Neural cell (in vitro differentiated cells): Measurements from ENCODE around the gene PARK7. TPM values are rescaled to one million over a fixed set of nuclear protein-coding genes. Genes with fewer than 3 reads are reported as not detected.

Experiments
- H2AFZ ChIP-seq: fragments of 200-600, 300-800 bp; sonication (generic), shearing (Covaris generic); 2 replicates; pipeline ENCODE4 v1.6.0; 2014; ENCODE audit warnings: low read depth, mild to moderate bottlenecking, antibody characterized with exemption, low read length, moderate library complexity
- H3F3A ChIP-seq: fragments of 200-600 bp; shearing (Covaris generic); 2 replicates; pipeline ENCODE4 v1.6.1; 2016; ENCODE audit warnings: mild to moderate bottlenecking, moderate library complexity, mixed read lengths, antibody characterized with exemption, low read length; ENCODE audit not compliant: insufficient read depth, poor library complexity, severe bottlenecking
- H3K27ac ChIP-seq: fragments of 200-600, 300-800 bp; sonication (generic), shearing (Covaris generic); 2 replicates; pipeline ENCODE4 v1.5.1; 2014; ENCODE audit warnings: mild to moderate bottlenecking, low read length, moderate library complexity
- H3K27me3 ChIP-seq: fragments of 300-800, 200-600 bp; sonication (generic), shearing (Covaris generic); 2 replicates; pipeline ENCODE4 v1.6.0; 2014; ENCODE audit warnings: mild to moderate bottlenecking, low read depth, low read length, moderate library complexity; ENCODE audit not compliant: insufficient read depth
- H3K36me3 ChIP-seq: fragments of 300-800, 200-600 bp; sonication (generic), shearing (Covaris generic); 2 replicates; pipeline ENCODE4 v1.5.1; 2014; ENCODE audit warnings: mild to moderate bottlenecking, antibody characterized with exemption, low read length, moderate library complexity; ENCODE audit not compliant: insufficient read depth
- H3K4me2 ChIP-seq: fragments of 300-800, 200-600 bp; sonication (generic), shearing (Covaris generic); 2 replicates; pipeline ENCODE4 v1.6.0; 2014; ENCODE audit warnings: mild to moderate bottlenecking, low read length
- H3K4me3 ChIP-seq: fragments of 300-800, 200-600 bp; sonication (generic), shearing (Covaris generic); 2 replicates; pipeline ENCODE4 v1.5.1; 2014; ENCODE audit warnings: mild to moderate bottlenecking, low read length, moderate library complexity
- H3K79me2 ChIP-seq: fragments of 200-600 bp; shearing (Covaris generic); replicated peaks from 2 replicates; pipeline ENCODE4 v1.6.0; 2014; ENCODE audit warnings: mild to moderate bottlenecking, low read length, moderate library complexity; ENCODE audit not compliant: insufficient read depth
- H3K9ac ChIP-seq: fragments of 300-800, 200-600 bp; sonication (generic), shearing (Covaris generic); 2 replicates; pipeline ENCODE4 v1.6.1; 2016; ENCODE audit warnings: mild to moderate bottlenecking, low read length, mixed read lengths
- H3K9me2 ChIP-seq: fragments of 200-600 bp; shearing (Covaris generic); 2 replicates; pipeline ENCODE4 v1.6.1; 2016; ENCODE audit warnings: mild to moderate bottlenecking, low read length, mixed read lengths; ENCODE audit not compliant: insufficient read depth
- H3K9me3 ChIP-seq: fragments of 200-600, 300-800 bp; sonication (generic), shearing (Covaris generic); 2 replicates; pipeline ENCODE4 v1.6.1; 2016; ENCODE audit warnings: mild to moderate bottlenecking, mixed run types, low read length, moderate library complexity, mixed read lengths
- H4K20me1 ChIP-seq: fragments of 200-600 bp; shearing (Covaris generic); 2 replicates; pipeline ENCODE4 v1.6.1; 2016; ENCODE audit warnings: mild to moderate bottlenecking, mixed run types; ENCODE audit not compliant: insufficient read depth
- EP300 ChIP-seq: fragments of 450-650 bp; conservative IDR thresholded peaks from 2 replicates; pipeline ENCODE4 v1.6.1; 2014; ENCODE audit warnings: antibody characterized with exemption, mild to moderate bottlenecking, moderate library complexity; ENCODE audit not compliant: poor library complexity, severe bottlenecking
- EZH2 ChIP-seq: fragments of 200-600, 300-800 bp; shearing (Covaris generic), sonication (generic); IDR thresholded peaks from 2 replicates; pipeline ENCODE4 v1.6.1; 2014; ENCODE audit warnings: antibody characterized with exemption, low read length, borderline replicate concordance, mild to moderate bottlenecking; ENCODE audit not compliant: insufficient read depth, poor library complexity, severe bottlenecking
- MXI1 ChIP-seq: fragments of 450-650 bp; conservative IDR thresholded peaks from 2 replicates; pipeline ENCODE4 v1.6.1; 2014; ENCODE audit warnings: antibody characterized with exemption, mild to moderate bottlenecking; ENCODE audit not compliant: poor library complexity, severe bottlenecking
- POLR2AphosphoS5 ChIP-seq: IDR thresholded peaks from 2 replicates; pipeline ENCODE4 v1.6.1; 2012
- RAD21 ChIP-seq: fragments of 450-650 bp; conservative IDR thresholded peaks from 2 replicates; pipeline ENCODE4 v1.6.1; 2014; ENCODE audit warnings: antibody characterized with exemption, mild to moderate bottlenecking, moderate library complexity
- SMC3 ChIP-seq: fragments of 450-650 bp; conservative IDR thresholded peaks from 2 replicates; pipeline ENCODE4 v1.6.1; 2014; ENCODE audit warnings: antibody characterized with exemption, mild to moderate bottlenecking, moderate library complexity; ENCODE audit not compliant: poor library complexity
- TAF1 ChIP-seq: IDR thresholded peaks from 2 replicates; pipeline ENCODE4 v1.6.1; 2012; ENCODE audit warnings: low read depth
- polyA plus RNA-seq: library from polyadenylated mRNA; depleted of rRNA; stranded (reverse); fragments of >200 nt; gene quantifications from 2 replicates; pipeline ENCODE4 v1.2.3, GENCODE V29; 2014
- TF ChIP-seq, protein P1 (sequence below): fragments of 450-650 bp; IDR thresholded peaks from 2 replicates; pipeline ENCODE4 v1.5.1; 2014; ENCODE audit warnings: antibody characterized with exemption, mild to moderate bottlenecking, moderate library complexity; ENCODE audit not compliant: poor library complexity, severe bottlenecking
- TF ChIP-seq, protein P2 (sequence below): IDR thresholded peaks from 2 replicates; pipeline ENCODE4 v1.6.1; 2012; ENCODE audit warnings: borderline replicate concordance

Gene PARK7
- polyA plus RNA-seq, 1 donor from 2014 or later: 378 TPM

DNA sequence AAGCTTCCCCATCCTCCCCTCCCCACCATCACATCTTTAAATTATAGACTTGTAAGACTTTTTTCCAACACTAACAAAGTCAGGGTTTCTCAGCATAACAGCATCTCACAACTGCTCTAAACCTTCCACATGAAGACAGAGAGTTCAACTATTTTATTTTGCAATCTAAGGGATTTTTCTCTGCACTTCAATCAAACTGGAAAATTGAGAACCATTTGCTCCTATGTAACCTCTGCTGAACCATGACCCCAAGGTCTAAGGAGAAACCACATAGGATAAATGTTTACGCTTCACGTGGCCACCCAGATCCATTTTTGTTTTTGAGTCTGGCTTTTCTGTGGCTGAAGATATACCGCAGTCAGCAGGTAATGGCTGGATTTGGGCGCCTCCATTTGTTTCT, 51.4 kb downstream of the PARK7 start:
- Histone ChIP-seq H3K4me3 (no peak overlapping the region), H3K9ac (no peak overlapping the region), H3F3A (no peaks in the 10 kb centered on the region), H3K4me2 (no peak overlapping the region), H3K79me2 (peaks cover 32% of the 10 kb centered on the region), H3K36me3 (no peaks in the 10 kb centered on the region), H3K9me3 (no peaks in the 10 kb centered on the region), H2AFZ (no peak overlapping the region), H3K27ac (no peak overlapping the region), H3K9me2 (no peaks in the 10 kb centered on the region), H4K20me1 (no peaks in the 10 kb centered on the region), H3K27me3 (no peaks in the 10 kb centered on the region)
- TF ChIP-seq TAF1: no peak

DNA sequence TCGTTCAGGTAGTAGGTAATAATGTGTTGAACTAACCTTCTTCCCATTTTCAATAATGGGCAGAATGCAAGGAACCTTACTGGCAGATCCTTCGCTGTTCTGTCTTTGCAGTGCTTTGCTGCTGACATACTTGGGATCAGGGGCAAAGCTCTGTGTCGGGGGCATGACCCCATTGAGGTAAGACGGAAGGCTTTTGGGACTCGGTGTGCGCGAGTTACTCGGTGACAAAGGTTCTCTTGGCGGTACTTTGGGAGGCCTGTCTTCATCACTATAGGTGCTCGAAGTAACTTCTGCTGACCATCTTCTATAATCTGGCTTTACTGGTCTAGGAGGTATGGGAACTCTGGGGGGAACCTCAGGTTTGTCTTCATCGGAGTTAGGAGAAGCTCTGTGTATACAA, 51.9 kb downstream of the PARK7 start:
- no peak overlapping the region for H3K9ac ChIP-seq
- H4K20me1 ChIP-seq: no peaks in the 10 kb centered on the region
- peaks cover 32% of the 10 kb centered on the region for H3K79me2 ChIP-seq
- no peak overlapping the region for H3K27ac ChIP-seq
- no peak overlapping the region for H2AFZ ChIP-seq
- no peak overlapping the region for H3K4me2 ChIP-seq
- no peak overlapping the region for H3K4me3 ChIP-seq
- no peaks in the 10 kb centered on the region for H3K9me2 ChIP-seq
- H3K27me3 ChIP-seq: no peaks in the 10 kb centered on the region
- no peaks in the 10 kb centered on the region for H3K36me3 ChIP-seq
- no peaks in the 10 kb centered on the region for H3K9me3 ChIP-seq
- no peak for TF ChIP-seq EP300
- H3F3A ChIP-seq: no peaks in the 10 kb centered on the region

DNA sequence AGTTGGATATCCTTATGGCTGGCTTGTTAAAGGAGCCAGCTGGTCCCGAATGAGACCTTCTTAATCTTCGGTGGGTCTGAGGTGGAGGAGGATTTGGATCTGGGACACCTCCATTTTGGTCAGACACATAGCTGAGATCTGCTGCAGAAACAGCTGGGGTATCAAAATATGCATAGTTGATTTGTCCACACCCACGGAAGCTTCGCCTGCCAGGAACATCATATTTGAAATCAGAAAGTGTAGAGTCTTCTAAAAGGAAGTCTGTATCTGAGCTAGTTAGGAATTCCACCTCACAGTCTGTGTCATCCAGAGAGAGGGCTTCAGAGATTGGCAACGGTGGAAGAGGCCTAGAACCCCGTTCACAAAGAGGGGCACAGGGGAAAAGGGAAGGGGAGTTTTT, 52.3 kb downstream of the PARK7 start:
- H3K4me3 ChIP-seq: no peak overlapping the region
- H3K79me2 ChIP-seq: peaks cover 32% of the 10 kb centered on the region
- H3K27me3 ChIP-seq: no peaks in the 10 kb centered on the region
- no peak for TF ChIP-seq MXI1
- TF ChIP-seq POLR2AphosphoS5: no peak
- TF ChIP-seq, protein P1, sequence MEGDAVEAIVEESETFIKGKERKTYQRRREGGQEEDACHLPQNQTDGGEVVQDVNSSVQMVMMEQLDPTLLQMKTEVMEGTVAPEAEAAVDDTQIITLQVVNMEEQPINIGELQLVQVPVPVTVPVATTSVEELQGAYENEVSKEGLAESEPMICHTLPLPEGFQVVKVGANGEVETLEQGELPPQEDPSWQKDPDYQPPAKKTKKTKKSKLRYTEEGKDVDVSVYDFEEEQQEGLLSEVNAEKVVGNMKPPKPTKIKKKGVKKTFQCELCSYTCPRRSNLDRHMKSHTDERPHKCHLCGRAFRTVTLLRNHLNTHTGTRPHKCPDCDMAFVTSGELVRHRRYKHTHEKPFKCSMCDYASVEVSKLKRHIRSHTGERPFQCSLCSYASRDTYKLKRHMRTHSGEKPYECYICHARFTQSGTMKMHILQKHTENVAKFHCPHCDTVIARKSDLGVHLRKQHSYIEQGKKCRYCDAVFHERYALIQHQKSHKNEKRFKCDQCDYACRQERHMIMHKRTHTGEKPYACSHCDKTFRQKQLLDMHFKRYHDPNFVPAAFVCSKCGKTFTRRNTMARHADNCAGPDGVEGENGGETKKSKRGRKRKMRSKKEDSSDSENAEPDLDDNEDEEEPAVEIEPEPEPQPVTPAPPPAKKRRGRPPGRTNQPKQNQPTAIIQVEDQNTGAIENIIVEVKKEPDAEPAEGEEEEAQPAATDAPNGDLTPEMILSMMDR: no peak
- TF ChIP-seq SMC3: no peak
- no peak for TF ChIP-seq EP300
- no peak for TF ChIP-seq EZH2
- TF ChIP-seq, protein P2, sequence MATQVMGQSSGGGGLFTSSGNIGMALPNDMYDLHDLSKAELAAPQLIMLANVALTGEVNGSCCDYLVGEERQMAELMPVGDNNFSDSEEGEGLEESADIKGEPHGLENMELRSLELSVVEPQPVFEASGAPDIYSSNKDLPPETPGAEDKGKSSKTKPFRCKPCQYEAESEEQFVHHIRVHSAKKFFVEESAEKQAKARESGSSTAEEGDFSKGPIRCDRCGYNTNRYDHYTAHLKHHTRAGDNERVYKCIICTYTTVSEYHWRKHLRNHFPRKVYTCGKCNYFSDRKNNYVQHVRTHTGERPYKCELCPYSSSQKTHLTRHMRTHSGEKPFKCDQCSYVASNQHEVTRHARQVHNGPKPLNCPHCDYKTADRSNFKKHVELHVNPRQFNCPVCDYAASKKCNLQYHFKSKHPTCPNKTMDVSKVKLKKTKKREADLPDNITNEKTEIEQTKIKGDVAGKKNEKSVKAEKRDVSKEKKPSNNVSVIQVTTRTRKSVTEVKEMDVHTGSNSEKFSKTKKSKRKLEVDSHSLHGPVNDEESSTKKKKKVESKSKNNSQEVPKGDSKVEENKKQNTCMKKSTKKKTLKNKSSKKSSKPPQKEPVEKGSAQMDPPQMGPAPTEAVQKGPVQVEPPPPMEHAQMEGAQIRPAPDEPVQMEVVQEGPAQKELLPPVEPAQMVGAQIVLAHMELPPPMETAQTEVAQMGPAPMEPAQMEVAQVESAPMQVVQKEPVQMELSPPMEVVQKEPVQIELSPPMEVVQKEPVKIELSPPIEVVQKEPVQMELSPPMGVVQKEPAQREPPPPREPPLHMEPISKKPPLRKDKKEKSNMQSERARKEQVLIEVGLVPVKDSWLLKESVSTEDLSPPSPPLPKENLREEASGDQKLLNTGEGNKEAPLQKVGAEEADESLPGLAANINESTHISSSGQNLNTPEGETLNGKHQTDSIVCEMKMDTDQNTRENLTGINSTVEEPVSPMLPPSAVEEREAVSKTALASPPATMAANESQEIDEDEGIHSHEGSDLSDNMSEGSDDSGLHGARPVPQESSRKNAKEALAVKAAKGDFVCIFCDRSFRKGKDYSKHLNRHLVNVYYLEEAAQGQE: no peak
- TF ChIP-seq TAF1: no peak
- TF ChIP-seq RAD21: no peak
- no peak overlapping the region for H2AFZ ChIP-seq
- H3K9me2 ChIP-seq: no peaks in the 10 kb centered on the region
- no peaks in the 10 kb centered on the region for H4K20me1 ChIP-seq
- H3K9me3 ChIP-seq: no peaks in the 10 kb centered on the region
- H3F3A ChIP-seq: no peaks in the 10 kb centered on the region
- no peak overlapping the region for H3K4me2 ChIP-seq
- H3K27ac ChIP-seq: no peak overlapping the region
- H3K36me3 ChIP-seq: no peaks in the 10 kb centered on the region
- H3K9ac ChIP-seq: no peak overlapping the region
